HG03064 (cell line): Measurements from ENCODE around the gene SKA1.
"Not testable (repeated sequence)": the region's sequence is repeated elsewhere in the genome, so short reads cannot be mapped to it uniquely, and the experiment has no call there.

Experiments used
- ATAC-seq: cut with Tn5 transposase; IDR thresholded peaks from one replicate; pipeline ENCODE4 v1.9.1; 2021; ENCODE audit warnings: low read depth; ENCODE audit not compliant: unreplicated experiment

SKA1 gene

DNA sequence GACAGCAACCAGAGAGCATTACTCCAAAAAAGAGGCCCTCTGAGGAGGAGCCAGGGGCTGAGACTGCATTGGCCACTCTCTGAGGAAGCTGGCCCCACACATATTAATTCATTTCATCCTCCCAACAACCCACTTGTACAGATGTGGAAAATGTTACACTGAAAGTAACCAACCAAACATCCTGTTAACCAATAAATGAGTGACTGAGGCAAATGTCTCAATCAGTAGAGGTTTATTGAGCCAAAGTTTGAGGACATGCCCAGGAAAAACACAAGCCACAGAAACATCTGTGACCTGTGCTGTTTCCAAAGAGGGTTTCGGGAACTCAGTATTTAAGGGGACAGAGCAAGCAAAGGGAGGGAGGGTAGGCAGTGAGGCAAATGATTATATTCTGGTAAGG lies 53.0 kb downstream of the SKA1 start:
- ATAC-seq, result no peak

DNA sequence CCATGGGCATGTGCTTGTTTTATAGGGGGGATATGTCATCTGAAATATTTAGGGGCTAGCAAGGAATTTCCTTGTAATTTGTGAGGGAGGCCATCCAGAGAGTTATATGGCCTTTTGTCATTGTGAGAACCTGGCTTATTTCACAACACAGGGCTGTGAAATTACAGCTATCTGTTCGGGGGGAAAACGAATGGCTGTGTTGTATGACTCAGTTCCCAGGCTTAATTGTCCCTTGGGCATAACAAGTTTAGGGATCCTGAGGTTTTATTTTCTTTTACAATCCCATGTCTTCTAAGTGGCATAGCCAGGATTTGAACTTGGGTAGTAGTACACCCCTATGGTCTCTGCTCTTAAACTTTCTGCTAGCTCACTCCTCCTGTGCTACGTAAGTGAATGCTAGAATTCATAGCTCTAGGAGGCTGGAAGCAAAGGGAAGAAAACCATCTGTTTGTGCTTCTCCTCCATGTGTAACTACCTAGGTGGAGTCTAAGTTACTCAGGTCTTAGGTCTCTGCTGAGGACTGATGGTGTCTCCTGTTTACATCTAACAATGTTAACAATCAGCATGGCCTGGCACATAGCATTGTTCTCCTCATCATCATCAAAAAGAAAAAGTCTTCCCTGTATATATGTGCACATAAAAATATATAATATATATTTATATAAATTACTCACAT lies 53.8 kb downstream of the SKA1 start:
- ATAC-seq, result no peak

DNA sequence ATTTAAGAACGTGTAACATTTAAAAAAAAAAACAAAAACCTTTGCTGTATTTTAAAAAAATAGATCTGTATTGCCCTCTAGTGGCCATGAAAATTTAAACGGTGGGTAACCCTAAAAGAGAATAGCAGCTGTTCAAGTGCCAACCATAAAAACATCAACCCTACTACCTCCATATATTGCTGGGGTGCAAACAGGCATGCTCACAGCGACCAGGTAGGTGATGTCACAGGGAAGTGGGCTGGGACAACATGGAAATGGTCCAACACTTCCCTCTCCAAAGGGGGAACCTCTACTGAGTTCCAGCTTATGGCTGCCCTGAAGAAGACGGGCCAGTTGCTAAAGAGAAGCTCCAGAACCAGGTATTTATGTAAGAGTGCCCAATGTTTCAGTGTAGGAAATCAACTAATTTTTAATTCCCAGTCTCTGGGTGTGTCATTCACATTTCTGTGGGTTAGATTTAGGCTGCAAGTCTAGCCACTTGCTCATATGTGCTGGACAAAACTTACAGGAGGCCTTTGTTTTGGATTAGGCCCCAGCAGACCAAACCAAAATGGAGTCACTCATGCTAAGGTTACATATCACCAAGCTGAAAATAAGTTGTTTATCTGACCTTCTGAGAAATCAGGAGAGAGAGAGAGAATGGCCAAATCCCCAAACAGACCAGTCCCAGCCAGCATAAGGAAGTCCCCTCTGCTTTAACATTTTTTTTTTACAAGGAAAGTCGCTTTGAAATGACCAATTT lies 54.5 kb downstream of the SKA1 start:
- no peak for ATAC-seq

DNA sequence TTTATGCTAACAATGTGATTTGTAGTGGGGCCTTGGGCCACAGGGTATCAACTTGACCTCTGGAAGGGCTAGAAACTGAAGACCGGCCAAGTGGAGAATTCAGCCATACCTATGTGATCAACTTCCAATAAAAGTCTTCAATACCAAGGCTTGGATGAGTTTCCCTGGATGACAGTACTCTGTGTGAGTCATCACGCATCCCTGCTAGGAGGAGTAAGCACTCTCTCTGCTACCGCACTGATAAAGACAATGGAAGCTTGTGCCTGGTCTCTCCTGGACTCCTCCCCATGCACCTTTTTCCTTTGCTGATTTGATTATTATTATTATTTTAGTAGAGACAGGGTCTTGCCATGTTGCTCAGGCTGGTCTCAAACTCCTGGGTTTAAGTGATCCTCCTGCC lies 58.1 kb downstream of the SKA1 start:
- no peak for ATAC-seq

DNA sequence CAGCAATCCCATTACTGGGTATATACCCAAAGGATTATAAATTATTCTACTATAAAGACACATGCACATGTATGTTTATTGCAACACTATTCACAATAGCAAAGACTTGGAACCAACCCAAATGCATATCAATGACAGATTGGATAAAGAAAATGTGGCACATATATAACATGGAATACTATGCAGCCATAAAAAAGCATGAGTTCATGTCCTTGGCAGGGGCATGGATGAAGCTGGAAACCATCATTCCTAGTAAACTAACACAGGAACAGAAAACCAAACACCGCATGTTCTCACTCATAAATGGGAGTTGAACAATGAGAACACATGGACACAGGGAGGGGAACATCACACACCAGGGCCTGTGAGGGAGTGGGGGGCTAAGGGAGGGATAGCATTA lies 61.9 kb downstream of the SKA1 start:
- not testable (repeated sequence) for ATAC-seq

DNA sequence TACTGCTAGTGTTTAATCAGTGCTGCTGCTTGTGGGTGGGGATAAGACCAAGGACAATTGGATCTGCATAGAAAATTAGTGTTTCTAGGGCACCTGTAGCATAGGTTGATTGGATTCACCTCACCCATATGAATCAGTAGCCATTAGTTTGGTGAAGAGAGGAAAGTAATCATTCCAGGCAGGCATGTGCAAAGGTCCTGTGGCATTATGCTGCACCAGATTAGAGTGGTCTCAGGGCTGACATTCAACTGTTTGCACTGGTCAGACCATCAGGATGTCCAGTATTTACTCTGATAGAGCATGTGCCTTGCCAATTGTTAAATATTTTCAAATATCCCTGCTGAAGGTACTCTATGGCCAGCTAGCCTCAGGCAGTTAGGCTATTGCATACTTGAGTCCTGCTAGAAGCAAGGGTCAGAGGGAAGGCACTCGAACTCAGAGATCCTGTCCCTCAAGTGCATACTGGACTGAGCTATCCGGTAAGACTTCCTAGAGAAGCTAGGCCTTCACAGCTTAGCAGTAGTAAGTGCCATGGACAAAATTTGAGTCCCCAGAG lies 64.7 kb downstream of the SKA1 start:
- no peak for ATAC-seq

DNA sequence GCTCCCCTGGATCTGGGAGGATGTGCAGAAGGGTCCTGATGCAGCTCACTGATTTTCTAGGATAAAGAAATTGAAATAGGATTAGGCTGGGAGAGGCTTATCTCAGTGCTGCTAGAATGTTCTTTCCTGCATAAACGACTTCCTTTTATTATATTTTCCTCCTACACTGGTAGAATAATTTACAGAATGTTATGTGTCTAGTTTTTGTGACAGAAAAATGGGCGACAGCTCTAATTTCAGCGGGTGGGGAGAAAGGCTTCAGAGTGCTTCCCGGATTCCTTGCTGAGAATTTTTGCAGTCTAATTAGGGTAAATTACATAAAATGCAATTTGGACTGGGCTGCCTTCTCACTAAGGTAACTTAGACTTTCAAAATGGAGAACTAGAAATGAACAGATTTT lies 66.2 kb downstream of the SKA1 start:
- no peak for ATAC-seq

DNA sequence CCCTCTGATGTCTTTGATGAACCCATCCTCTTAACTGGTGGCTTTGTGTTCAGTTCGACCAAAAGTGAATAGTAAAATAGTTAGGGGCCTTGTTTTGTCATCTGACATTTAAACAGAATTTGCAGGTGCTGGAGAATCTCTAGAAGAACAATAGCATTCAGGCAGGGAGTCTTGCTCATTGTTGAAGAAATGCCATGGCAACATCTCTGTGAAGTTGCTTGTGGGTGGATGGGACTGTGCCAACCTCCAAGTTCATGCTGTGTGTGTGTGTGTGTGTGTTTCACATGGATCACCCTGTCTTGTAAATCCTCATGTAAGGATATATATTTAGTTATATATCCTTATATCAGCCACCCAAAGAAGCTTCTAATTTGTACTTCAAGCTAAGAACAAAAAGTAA lies 66.7 kb downstream of the SKA1 start:
- no peak for ATAC-seq
